M059J (cell line): ENCODE data around the gene HNRNPR. TPM values are rescaled to one million over a fixed set of nuclear protein-coding genes. Genes with fewer than 3 reads are reported as not detected.

Experiments
- DNase-seq: peaks from one replicate; pipeline ENCODE4 v3.0.0-alpha.2; 2012; ENCODE audit warnings: low read depth
- total RNA-seq: library from RNA; depleted of rRNA; stranded (reverse); fragments of >200 nt; shearing (Covaris generic); gene quantifications from 2 replicates; pipeline ENCODE4 v1.2.3, GENCODE V29; 2014

Gene HNRNPR
- total RNA-seq, 1 experiment from 2014 or later = 166 TPM

- peak; percentile 90 for DNase-seq
Measured at GRCh38 chr1:23369335-23370013, 25.4 kb upstream of the HNRNPR start, which contains the start of gene ZNF436. ZNF436 (minus strand) TSS chr1:23369836; CDS start chr1:23368005, 1,831 bp downstream.

- peak; percentile 92 for DNase-seq
Measured at GRCh38 chr1:23368562-23369334, 24.7 kb upstream of the HNRNPR start.

GRCh38 chr1:23367791-23368561 is 23.9 kb upstream of the HNRNPR start:
- peak; percentile 99 for DNase-seq

GRCh38 chr1:23367451-23367790 is 23.3 kb upstream of the HNRNPR start:
- no peak for DNase-seq

GRCh38 chr1:23366598-23366997 is 22.5 kb upstream of the HNRNPR start:
- DNase-seq = no peak

GRCh38 chr1:23366146-23366545 is 22.1 kb upstream of the HNRNPR start:
- no peak for DNase-seq

GRCh38 chr1:23362218-23362713 is 18.2 kb upstream of the HNRNPR start:
- DNase-seq = no peak

- DNase-seq = no peak
Measured at GRCh38 chr1:23358310-23358875, 14.3 kb upstream of the HNRNPR start.

GRCh38 chr1:23357138-23357908 is 13.2 kb upstream of the HNRNPR start:
- DNase-seq = no peak

- no peak for DNase-seq
Measured at GRCh38 chr1:23356471-23357137, 12.5 kb upstream of the HNRNPR start.

- DNase-seq = no peak
Measured at GRCh38 chr1:23354245-23354644, 10.2 kb upstream of the HNRNPR start.

- DNase-seq = no peak
Measured at GRCh38 chr1:23352096-23352695, 8.1 kb upstream of the HNRNPR start.

GRCh38 chr1:23345920-23346319 is 1.8 kb upstream of the HNRNPR start:
- DNase-seq = no peak

GRCh38 chr1:23344987-23345472 is 946 bp upstream of the HNRNPR start:
- DNase-seq = no peak

GRCh38 chr1:23343221-23344110 is 618 bp downstream of the HNRNPR start:
- peak; percentile 87 for DNase-seq

- peak; percentile 26 for DNase-seq
Measured at GRCh38 chr1:23341931-23342692, 2.0 kb downstream of the HNRNPR start.

- DNase-seq = no peak
Measured at GRCh38 chr1:23339632-23340031, 4.5 kb downstream of the HNRNPR start.

- DNase-seq = no peak
Measured at GRCh38 chr1:23337869-23338268, 6.2 kb downstream of the HNRNPR start.
